HepG2 (cell line): Measurements from ENCODE around the gene BMP8B. TPM values are rescaled to one million over a fixed set of nuclear protein-coding genes. Genes with fewer than 3 reads are reported as not detected.
A peak's percentile ranks its signal among the peaks of the same experiment; 100 is the strongest.

ENCODE experiments used
- AHDC1 ChIP-seq: sonication (generic); formaldehyde crosslinking; IDR thresholded peaks from 2 replicates; pipeline ENCODE4 v1.5.1; 2020; ENCODE audit warnings: mild to moderate bottlenecking, missing genetic modification reagents, borderline replicate concordance
- ATF2 ChIP-seq: sonication (generic); formaldehyde crosslinking; IDR thresholded peaks from 2 replicates; pipeline ENCODE4 v1.4.0; 2020; ENCODE audit warnings: missing genetic modification reagents
- CBX2 ChIP-seq, 2 experiments: fragments of 200-600 bp in 1 of 2; sonication (generic); formaldehyde crosslinking in 1 of 2; IDR thresholded peaks; 2 replicates each; pipeline versions ENCODE4 v1.7.0 to v1.8.1; 2018 to 2022; ENCODE audit warnings: low read depth in 2 of 2, low read length in 1 of 2, mild to moderate bottlenecking in 1 of 2, missing genetic modification reagents in 1 of 2
- GABPA ChIP-seq, 2 experiments: IDR thresholded peaks; 2 replicates each; pipeline ENCODE4 v1.6.1; 2011 to 2016; ENCODE audit warnings: low read depth in 2 of 2, low read length in 1 of 2, missing biosample characterization in 1 of 2, missing genetic modification characterization in 1 of 2
- HOXA3 ChIP-seq: sonication (generic); formaldehyde crosslinking; IDR thresholded peaks from 2 replicates; pipeline ENCODE4 v1.5.0; 2020; ENCODE audit warnings: missing genetic modification reagents
- MAX ChIP-seq: IDR thresholded peaks from 2 replicates; pipeline ENCODE4 v1.6.1; 2012; ENCODE audit warnings: inconsistent platforms
- MAZ ChIP-seq, 2 experiments: sonication (generic) in 1 of 2; formaldehyde crosslinking in 1 of 2; IDR thresholded peaks; 2 replicates each; pipeline versions ENCODE4 v1.5.0 to v1.6.1; 2012 to 2020; ENCODE audit warnings: low read depth in 2 of 2, mild to moderate bottlenecking in 2 of 2, borderline replicate concordance in 1 of 2, improper control_type of control experiment in 1 of 2, low read length in 1 of 2, missing genetic modification reagents in 1 of 2, moderate library complexity in 1 of 2
- PLRG1 ChIP-seq: fragments of 450-650 bp; conservative IDR thresholded peaks from 2 replicates; pipeline ENCODE4 v1.6.1; 2016
- PLSCR1 ChIP-seq: sonication (generic); formaldehyde crosslinking; IDR thresholded peaks from 2 replicates; pipeline ENCODE4 v1.5.0; 2020; ENCODE audit warnings: missing genetic modification reagents, mild to moderate bottlenecking, borderline replicate concordance
- ZBTB2 ChIP-seq: sonication (generic); formaldehyde crosslinking; IDR thresholded peaks from 2 replicates; pipeline ENCODE4 v1.8.0; 2022; ENCODE audit warnings: low read depth, missing genetic modification reagents
- ZFX ChIP-seq: sonication (generic); formaldehyde crosslinking; IDR thresholded peaks from 2 replicates; pipeline ENCODE4 v1.4.0; 2020; ENCODE audit warnings: mild to moderate bottlenecking, low read depth, missing genetic modification reagents, moderate library complexity
- ZNF276 ChIP-seq: sonication (generic); formaldehyde crosslinking; IDR thresholded peaks from 2 replicates; pipeline ENCODE4 v1.4.0; 2020; ENCODE audit warnings: mild to moderate bottlenecking, low read depth, missing genetic modification reagents
- ZNF431 ChIP-seq: sonication (generic); formaldehyde crosslinking; IDR thresholded peaks from 2 replicates; pipeline ENCODE4 v1.9.0; 2022; ENCODE audit warnings: missing genetic modification reagents, low read depth, mild to moderate bottlenecking, borderline replicate concordance
- ZNF777 ChIP-seq: sonication (generic); formaldehyde crosslinking; IDR thresholded peaks from 2 replicates; pipeline ENCODE4 v1.4.0; 2020; ENCODE audit warnings: missing genetic modification reagents
- polyA plus RNA-seq, 8 experiments: library from polyadenylated mRNA; depleted of rRNA in 3 of 8; stranded (reverse) in 7 of 8; unstranded in 1 of 8; fragments of >200 nt; fragmentation: Illumina TruSeq in 4 of 8; extraction: Trizol in 4 of 8; gene quantifications; 2 replicates each; pipeline versions ENCODE4 v1.2.1 to v1.2.3, GENCODE V29; 2011 to 2016; ENCODE audit warnings: low read depth in 4 of 8, missing spikeins in 1 of 8, mixed read lengths in 1 of 8; ENCODE audit not compliant: insufficient read depth in 1 of 8
- total RNA-seq, 5 experiments: library from RNA; depleted of rRNA; stranded (reverse); fragments of >200 nt; fragmentation: Illumina TruSeq; extraction: Trizol; gene quantifications; 2 replicates each; pipeline ENCODE4 v1.2.3, GENCODE V29; 2016; ENCODE audit warnings: low read depth in 1 of 5

The BMP8B gene
- total and polyA plus RNA-seq, 2 of the 13 experiments (the other 11 are each of a cell fraction or from before 2014, with no cell fraction given): 0.29 to 0.41 TPM

GRCh38 chr1:39788758-39789570 is at the start of gene BMP8B (continued):
- no peak for TF ChIP-seq MAZ (IDR thresholded peaks at IDR 0.05; ENCODE audit: borderline replicate concordance, low read depth, low read length)
- TF ChIP-seq MAZ (CRISPR knock-in tag; IDR thresholded peaks at IDR 0.05; ENCODE audit: low read depth): 0 out of 2 replicates have a peak, but pooled peaks have one; percentile 23
- 0 out of 2 replicates have a peak, but pooled peaks have one; percentile 29 for TF ChIP-seq ZNF431 (CRISPR knock-in tag)
- no peak for TF ChIP-seq PLSCR1 (CRISPR knock-in tag)
- TF ChIP-seq ZNF276 (CRISPR knock-in tag): peak; percentile 66; the same call in 1 of the 2 replicates
- peak; percentile 50 for TF ChIP-seq GABPA (IDR thresholded peaks at IDR 0.05; ENCODE audit: low read depth, low read length)
- no peak for TF ChIP-seq GABPA (CRISPR knock-in tag; IDR thresholded peaks at IDR 0.05; ENCODE audit: low read depth)
- peak; percentile 86 for TF ChIP-seq MAX
- TF ChIP-seq ZBTB2 (CRISPR knock-in tag): peak; percentile 22; the same call in 1 of the 2 replicates
- no peak for TF ChIP-seq PLRG1
- TF ChIP-seq HOXA3: peak; percentile 61
- no peak for TF ChIP-seq ATF2 (CRISPR knock-in tag)
- peak; percentile 16; the same call in 1 of the 2 replicates for TF ChIP-seq AHDC1 (CRISPR knock-in tag)
- peak; percentile 26; the same call in 1 of the 2 replicates for TF ChIP-seq ZFX
- TF ChIP-seq CBX2 (IDR thresholded peaks at IDR 0.05; ENCODE audit: low read depth, low read length): no peak
- no peak for TF ChIP-seq CBX2 (CRISPR knock-in tag; IDR thresholded peaks at IDR 0.05; ENCODE audit: low read depth)
- peak; percentile 89 for TF ChIP-seq ZNF777 (CRISPR knock-in tag)
